ENCODE data around the gene PPM1H. TPM values are rescaled to one million over a fixed set of nuclear protein-coding genes. Genes with fewer than 3 reads are reported as not detected.

The PPM1H gene
- 2.0 and 2.8 TPM in 2 replicates for total RNA-seq

GRCh38 chr12:62934799-62935674 is at the start of gene PPM1H:
Gene PPM1H, minus strand, starts transcription at chr12:62935150. Its CDS starts 414 bp downstream, at chr12:62934736.

Small RNA genes lying within 50 kb of the gene (small RNA-seq; reads per million reads assigned to genes)
- 1,059 reads per million, percentile 100 among the genes with 10 or more reads in this experiment for gene MIRLET7I
- gene RF00019 = not detected
- gene RNU1-83P = 2.0 reads per million, percentile 50 among the genes with 10 or more reads in this experiment

Other genes with a start within 250 kb of the PPM1H start
- gene AVPR1A, start 216.1 kb upstream of the PPM1H start, total RNA-seq = not detected in 2 replicates